ENCODE data around the gene PLXNA1. TPM values are rescaled to one million over a fixed set of nuclear protein-coding genes. Genes with fewer than 3 reads are reported as not detected.

The PLXNA1 gene
- total RNA-seq, 4 donors from 2014 or later, result 20.8 to 56.7 (median 27.7) TPM

- intact Hi-C loops (cut with DNase I; ENCODE audit: low total_unique reads), result no loop called here
- no peak overlapping the region for H3K27ac ChIP-seq
- no peak for DNase-seq
- peaks cover 0 to 1% (median under 1%) of the 10 kb centered on the region in 4 donors for H3K4me1 ChIP-seq
- H3K36me3 ChIP-seq, result no peaks in the 10 kb centered on the region
- no peak overlapping the region for H3K4me3 ChIP-seq
- in situ Hi-C loops (cut with MboI; ENCODE audit: low pct_ligation_motif_present in 1 of 4, low pct_unique_long_range_greater_than_20kb in 1 of 4, low sequenced_read_pairs in 3 of 4), result loop anchor here in 1 of 4 donors (5.0 kb wide), 1 partner anchor 225 kb away; no protein-coding TSS in a partner anchor
- peaks cover 6% of the 10 kb centered on the region for H3K27me3 ChIP-seq
- TF ChIP-seq CTCF (IDR thresholded peaks at IDR 0.05), result no peak
- TF ChIP-seq EP300 (IDR thresholded peaks at IDR 0.05; ENCODE audit: low read depth), result no peak
- no peak for TF ChIP-seq POLR2A (IDR thresholded peaks at IDR 0.05)
- TF ChIP-seq POLR2AphosphoS5 (IDR thresholded peaks at IDR 0.05), result no peak
- peaks cover 8 to 12% of the 10 kb centered on the region in 2 donors for H3K9me3 ChIP-seq
- WGBS, 2 donors (ENCODE audit: low coverage in 1 of 2), result 90% methylated on average over 7 of the region's 7 CpGs; no CpG with 5 or more reads in 1 of the 2 donors
These were observed 6.0 kb upstream of the PLXNA1 start for GRCh38 chr3:126976906-126977305.

GRCh38 chr3:126977821-126978220 lies 5.1 kb upstream of the PLXNA1 start:
- peaks cover 3 to 8% (median 6%) of the 10 kb centered on the region in 4 donors for H3K4me1 ChIP-seq
- H3K36me3 ChIP-seq, result no peaks in the 10 kb centered on the region
- 85% methylated on average over 6 of the region's 6 CpGs; no CpG with 5 or more reads in 1 of the 2 donors for WGBS, 2 donors (ENCODE audit: low coverage in 1 of 2)
- DNase-seq, result no peak
- peaks cover 6% of the 10 kb centered on the region for H3K27me3 ChIP-seq
- H3K9me3 ChIP-seq, result peaks cover 8 to 12% of the 10 kb centered on the region in 2 donors
- TF ChIP-seq CTCF (IDR thresholded peaks at IDR 0.05) (no peak), EP300 (IDR thresholded peaks at IDR 0.05; ENCODE audit: low read depth) (no peak), POLR2AphosphoS5 (IDR thresholded peaks at IDR 0.05) (no peak)
- in situ Hi-C loops (cut with MboI; ENCODE audit: low pct_ligation_motif_present in 1 of 4, low pct_unique_long_range_greater_than_20kb in 1 of 4, low sequenced_read_pairs in 3 of 4), result loop anchor here in 1 of 4 donors (5.0 kb wide), 1 partner anchor 226 kb away; no protein-coding TSS in a partner anchor
- intact Hi-C loops (cut with DNase I; ENCODE audit: low total_unique reads), result no loop called here
- no peak overlapping the region for H3K27ac ChIP-seq
- no peak overlapping the region for H3K4me3 ChIP-seq

GRCh38 chr3:126978291-126978690 lies 4.6 kb upstream of the PLXNA1 start:
- Histone ChIP-seq H3K27me3 (peaks cover 6% of the 10 kb centered on the region), H3K36me3 (no peaks in the 10 kb centered on the region), H3K4me1 (peaks cover 3 to 8% (median 6%) of the 10 kb centered on the region in 4 donors), H3K27ac (no peak overlapping the region), H3K9me3 (peaks cover 8 to 12% of the 10 kb centered on the region in 2 donors), H3K4me3 (no peak overlapping the region)
- intact Hi-C loops (cut with DNase I; ENCODE audit: low total_unique reads), result no loop called here
- no peak for DNase-seq
- TF ChIP-seq POLR2A (IDR thresholded peaks at IDR 0.05) (no peak), EP300 (IDR thresholded peaks at IDR 0.05; ENCODE audit: low read depth) (no peak), POLR2AphosphoS5 (IDR thresholded peaks at IDR 0.05) (no peak), CTCF (IDR thresholded peaks at IDR 0.05) (no peak)
- in situ Hi-C loops (cut with MboI; ENCODE audit: low pct_ligation_motif_present in 1 of 4, low pct_unique_long_range_greater_than_20kb in 1 of 4, low sequenced_read_pairs in 3 of 4), result loop anchor here in 1 of 4 donors (5.0 kb wide), 1 partner anchor 226 kb away; no protein-coding TSS in a partner anchor
- WGBS, 2 donors (ENCODE audit: low coverage in 1 of 2), result 98 to 100% methylated on average over 1 to 5 of the region's 5 CpGs

- Histone ChIP-seq H3K4me1 (peaks cover 4 to 12% (median 9%) of the 10 kb centered on the region in 4 donors), H3K27me3 (peaks cover 6% of the 10 kb centered on the region), H3K36me3 (no peaks in the 10 kb centered on the region), H3K9me3 (peaks cover 8 to 12% of the 10 kb centered on the region in 2 donors), H3K4me3 (no peak overlapping the region), H3K27ac (no peak overlapping the region)
- intact Hi-C loops (cut with DNase I; ENCODE audit: low total_unique reads) (no loop called here), in situ Hi-C loops (cut with MboI; ENCODE audit: low pct_ligation_motif_present in 1 of 4, low pct_unique_long_range_greater_than_20kb in 1 of 4, low sequenced_read_pairs in 3 of 4) (loop anchor here in 1 of 4 donors (5.0 kb wide), 1 partner anchor 227 kb away; no protein-coding TSS in a partner anchor)
- TF ChIP-seq CTCF (IDR thresholded peaks at IDR 0.05) (no peak), POLR2AphosphoS5 (IDR thresholded peaks at IDR 0.05) (no peak), POLR2A (IDR thresholded peaks at IDR 0.05) (no peak), EP300 (IDR thresholded peaks at IDR 0.05; ENCODE audit: low read depth) (no peak)
- DNase-seq, result no peak
- WGBS, 2 donors (ENCODE audit: low coverage in 1 of 2), result 49% methylated on average over 5 of the region's 5 CpGs; no CpG with 5 or more reads in 1 of the 2 donors
These were observed 3.8 kb upstream of the PLXNA1 start for GRCh38 chr3:126979046-126979628.

Measured in transverse colon (tissue), 4 donors.